GM19240 (cell line): Measurements from ENCODE around the gene TNFRSF19.
"Not testable (repeated sequence)": the region's sequence is repeated elsewhere in the genome, so short reads cannot be mapped to it uniquely, and the experiment has no call there.

Experiments
- DNase-seq: peaks from one replicate; pipeline ENCODE4 v3.0.0; 2011; ENCODE audit warnings: low spot score; ENCODE audit not compliant: insufficient read length

The TNFRSF19 gene

GRCh38 chr13:23652909-23653726, 82.9 kb downstream of the TNFRSF19 start:
- no peak for DNase-seq

- no peak for DNase-seq
Observed at GRCh38 chr13:23654111-23655110, 84.2 kb downstream of the TNFRSF19 start.

GRCh38 chr13:23655321-23655720, 85.1 kb downstream of the TNFRSF19 start:
- DNase-seq, result no peak

- DNase-seq, result no peak
Observed at GRCh38 chr13:23656637-23657371, 86.6 kb downstream of the TNFRSF19 start.

GRCh38 chr13:23658929-23659541, 88.8 kb downstream of the TNFRSF19 start:
- no peak for DNase-seq

- no peak for DNase-seq
Observed at GRCh38 chr13:23660249-23660648, 90.0 kb downstream of the TNFRSF19 start.

- DNase-seq, result no peak
Observed at GRCh38 chr13:23666582-23666981, 96.4 kb downstream of the TNFRSF19 start.

GRCh38 chr13:23667750-23668149, 97.5 kb downstream of the TNFRSF19 start:
- no peak for DNase-seq

GRCh38 chr13:23668562-23668961, 98.3 kb downstream of the TNFRSF19 start:
- no peak for DNase-seq

- DNase-seq, result no peak
Observed at GRCh38 chr13:23670793-23671192, 100.6 kb downstream of the TNFRSF19 start.

GRCh38 chr13:23671377-23671776, 101.2 kb downstream of the TNFRSF19 start:
- no peak for DNase-seq

GRCh38 chr13:23671897-23672296, 101.7 kb downstream of the TNFRSF19 start:
- DNase-seq, result no peak

GRCh38 chr13:23672616-23673015, 102.4 kb downstream of the TNFRSF19 start:
- no peak for DNase-seq

- no peak for DNase-seq
Observed at GRCh38 chr13:23673354-23673753, 103.1 kb downstream of the TNFRSF19 start.

GRCh38 chr13:23673867-23674605, 103.8 kb downstream of the TNFRSF19 start:
- no peak for DNase-seq

- no peak for DNase-seq
Observed at GRCh38 chr13:23674795-23675640, 104.8 kb downstream of the TNFRSF19 start.

- DNase-seq, result not testable (repeated sequence)
Observed at GRCh38 chr13:23677679-23678288, 107.6 kb downstream of the TNFRSF19 start.

GRCh38 chr13:23678795-23679194, 108.6 kb downstream of the TNFRSF19 start:
- no peak for DNase-seq

- no peak for DNase-seq
Observed at GRCh38 chr13:23679220-23679619, 109.0 kb downstream of the TNFRSF19 start.
